Suprapubic skin (tissue), 4 donors: ENCODE data around the gene HLA-F.

Source experiments
- POLR2A ChIP-seq, 2 donors: fragments of 450-650 bp; IDR thresholded peaks; one replicate each; pipeline ENCODE4 v1.6.1; 2017; ENCODE audit warnings: antibody characterized with exemption in 2 of 2, mild to moderate bottlenecking in 2 of 2, moderate library complexity in 2 of 2
- POLR2AphosphoS5 ChIP-seq, 3 donors: sonication (generic); formaldehyde crosslinking; IDR thresholded peaks; one replicate each; pipeline ENCODE4 v1.6.1; 2017; ENCODE audit warnings: antibody characterized with exemption in 3 of 3
- TF ChIP-seq, protein P1 (sequence below), 2 donors: fragments of 200-600 bp in 1 of 2; fragments of 450-650 bp in 1 of 2; sonication (generic) in 1 of 2; IDR thresholded peaks; one replicate each; pipeline ENCODE4 v1.5.1; 2016 to 2019; ENCODE audit warnings: antibody characterized with exemption in 2 of 2, mild to moderate bottlenecking in 1 of 2, moderate library complexity in 1 of 2

DNA sequence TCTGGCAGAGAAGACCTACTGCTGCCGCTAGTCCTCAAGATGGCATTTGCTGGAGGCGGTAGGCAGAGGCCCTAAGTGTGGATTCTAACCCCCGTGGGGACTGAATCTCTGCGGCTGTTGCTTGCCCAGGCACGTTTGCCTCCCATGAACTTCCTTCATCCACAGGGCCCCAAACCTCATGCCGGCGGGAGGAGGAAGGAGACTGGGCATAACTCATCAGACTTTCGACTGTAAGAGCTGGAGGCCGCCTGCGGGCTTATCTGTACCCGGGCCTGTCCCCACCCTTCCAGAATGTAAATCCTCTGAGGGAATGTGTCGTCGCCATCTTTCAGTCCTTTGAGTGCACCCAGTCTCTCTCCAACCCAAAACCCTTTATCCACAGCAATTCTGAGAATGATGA, 43.3 kb upstream of the HLA-F start:
- TF ChIP-seq, protein P1, sequence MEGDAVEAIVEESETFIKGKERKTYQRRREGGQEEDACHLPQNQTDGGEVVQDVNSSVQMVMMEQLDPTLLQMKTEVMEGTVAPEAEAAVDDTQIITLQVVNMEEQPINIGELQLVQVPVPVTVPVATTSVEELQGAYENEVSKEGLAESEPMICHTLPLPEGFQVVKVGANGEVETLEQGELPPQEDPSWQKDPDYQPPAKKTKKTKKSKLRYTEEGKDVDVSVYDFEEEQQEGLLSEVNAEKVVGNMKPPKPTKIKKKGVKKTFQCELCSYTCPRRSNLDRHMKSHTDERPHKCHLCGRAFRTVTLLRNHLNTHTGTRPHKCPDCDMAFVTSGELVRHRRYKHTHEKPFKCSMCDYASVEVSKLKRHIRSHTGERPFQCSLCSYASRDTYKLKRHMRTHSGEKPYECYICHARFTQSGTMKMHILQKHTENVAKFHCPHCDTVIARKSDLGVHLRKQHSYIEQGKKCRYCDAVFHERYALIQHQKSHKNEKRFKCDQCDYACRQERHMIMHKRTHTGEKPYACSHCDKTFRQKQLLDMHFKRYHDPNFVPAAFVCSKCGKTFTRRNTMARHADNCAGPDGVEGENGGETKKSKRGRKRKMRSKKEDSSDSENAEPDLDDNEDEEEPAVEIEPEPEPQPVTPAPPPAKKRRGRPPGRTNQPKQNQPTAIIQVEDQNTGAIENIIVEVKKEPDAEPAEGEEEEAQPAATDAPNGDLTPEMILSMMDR (IDR thresholded peaks at IDR 0.05), result no peak
- TF ChIP-seq POLR2AphosphoS5 (IDR thresholded peaks at IDR 0.05) (no peak), POLR2A (IDR thresholded peaks at IDR 0.05) (no peak)
